Retinal pigment epithelial cell (primary cell): Measurements from ENCODE around the gene DCLRE1B.
A peak's percentile ranks its signal among the peaks of the same experiment; 100 is the strongest.

Source experiments
- DNase-seq: peaks from one replicate; pipeline ENCODE4 v3.0.0-alpha.2; 2010; ENCODE audit warnings: low read depth
- H3K4me3 ChIP-seq: 2 replicates; pipeline ENCODE4 v1.5.1; 2011; ENCODE audit warnings: mild to moderate bottlenecking, low read length, control low read depth, moderate library complexity
- TF ChIP-seq, protein P1 (sequence below): conservative IDR thresholded peaks from 2 replicates; pipeline ENCODE4 v1.5.1; 2011; ENCODE audit warnings: low read depth, low read length, control low read depth, inconsistent platforms

DCLRE1B gene

DNA sequence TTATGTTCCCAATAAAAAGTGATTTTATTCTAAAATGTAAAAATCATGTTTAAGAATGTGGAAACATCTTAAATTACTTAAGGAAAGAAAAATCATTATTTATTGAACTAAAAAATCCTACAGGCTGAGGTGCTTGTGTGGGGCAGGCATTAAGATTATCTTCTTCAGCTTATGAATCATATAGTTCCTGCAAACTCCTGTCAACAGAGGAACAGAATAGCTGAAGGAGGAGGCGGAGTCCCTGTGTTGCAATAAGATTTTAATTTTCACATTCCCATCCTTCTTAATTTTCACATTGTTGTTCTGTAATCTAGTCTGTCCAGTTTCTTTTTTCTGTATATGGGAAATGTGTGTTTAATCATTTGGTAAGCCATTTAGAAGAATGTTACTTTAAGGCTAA is 53.6 kb downstream of the DCLRE1B start:
- H3K4me3 ChIP-seq = no peak overlapping the region
- TF ChIP-seq, protein P1, sequence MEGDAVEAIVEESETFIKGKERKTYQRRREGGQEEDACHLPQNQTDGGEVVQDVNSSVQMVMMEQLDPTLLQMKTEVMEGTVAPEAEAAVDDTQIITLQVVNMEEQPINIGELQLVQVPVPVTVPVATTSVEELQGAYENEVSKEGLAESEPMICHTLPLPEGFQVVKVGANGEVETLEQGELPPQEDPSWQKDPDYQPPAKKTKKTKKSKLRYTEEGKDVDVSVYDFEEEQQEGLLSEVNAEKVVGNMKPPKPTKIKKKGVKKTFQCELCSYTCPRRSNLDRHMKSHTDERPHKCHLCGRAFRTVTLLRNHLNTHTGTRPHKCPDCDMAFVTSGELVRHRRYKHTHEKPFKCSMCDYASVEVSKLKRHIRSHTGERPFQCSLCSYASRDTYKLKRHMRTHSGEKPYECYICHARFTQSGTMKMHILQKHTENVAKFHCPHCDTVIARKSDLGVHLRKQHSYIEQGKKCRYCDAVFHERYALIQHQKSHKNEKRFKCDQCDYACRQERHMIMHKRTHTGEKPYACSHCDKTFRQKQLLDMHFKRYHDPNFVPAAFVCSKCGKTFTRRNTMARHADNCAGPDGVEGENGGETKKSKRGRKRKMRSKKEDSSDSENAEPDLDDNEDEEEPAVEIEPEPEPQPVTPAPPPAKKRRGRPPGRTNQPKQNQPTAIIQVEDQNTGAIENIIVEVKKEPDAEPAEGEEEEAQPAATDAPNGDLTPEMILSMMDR = no peak
- DNase-seq = no peak

GRCh38 chr1:113963281-113963906 is 58.3 kb downstream of the DCLRE1B start:
- TF ChIP-seq, protein P1 = peak; percentile 10
- no peak for DNase-seq
- H3K4me3 ChIP-seq = no peak overlapping the region
